Hindlimb muscle (tissue), 1 donor: Measurements from ENCODE around the gene UNC13D. TPM values are rescaled to one million over a fixed set of nuclear protein-coding genes. Genes with fewer than 3 reads are reported as not detected.
A peak's percentile ranks its signal among the peaks of the same experiment; 100 is the strongest.
"Not testable (repeated sequence)": the region's sequence is repeated elsewhere in the genome, so short reads cannot be mapped to it uniquely, and the experiment has no call there.

Experiments used
- DNase-seq: peaks from one replicate; pipeline ENCODE4 v3.0.0-alpha.2; 2013
- polyA plus RNA-seq: library from polyadenylated mRNA; unstranded; fragments of 120-200 nt; gene quantifications from one replicate; pipeline ENCODE4 v1.2.1, GENCODE V29; 2013; ENCODE audit not compliant: insufficient read length

UNC13D gene
- 6.2 TPM for polyA plus RNA-seq

GRCh38 chr17:75843577-75844529, at the start of gene UNC13D:
UNC13D (minus strand) TSS chr17:75844404; CDS start chr17:75844337, 67 bp downstream.
- no peak for DNase-seq

GRCh38 chr17:75893305-75894048, 49.3 kb upstream of the UNC13D start:
- DNase-seq = no peak

- DNase-seq = no peak
These were observed 48.5 kb upstream of the UNC13D start for GRCh38 chr17:75892556-75893224.

GRCh38 chr17:75891605-75892555, 47.7 kb upstream of the UNC13D start:
- no peak for DNase-seq

- DNase-seq = no peak
These were observed 46.9 kb upstream of the UNC13D start for GRCh38 chr17:75891022-75891604.

GRCh38 chr17:75889454-75889853, 45.2 kb upstream of the UNC13D start:
- no peak for DNase-seq

GRCh38 chr17:75888484-75888883, 44.3 kb upstream of the UNC13D start:
- no peak for DNase-seq

- DNase-seq = not testable (repeated sequence)
These were observed 41.7 kb upstream of the UNC13D start for GRCh38 chr17:75885860-75886259.

- DNase-seq = no peak
These were observed 41.2 kb upstream of the UNC13D start for GRCh38 chr17:75885431-75885830.

GRCh38 chr17:75881678-75882454, 37.7 kb upstream of the UNC13D start:
- no peak for DNase-seq

- no peak for DNase-seq
These were observed 36.1 kb upstream of the UNC13D start for GRCh38 chr17:75880266-75880665.

GRCh38 chr17:75878174-75878998, 34.2 kb upstream of the UNC13D start, which contains the start of gene TRIM47:
TRIM47 (minus strand) TSS chr17:75878581; CDS start chr17:75878548, 33 bp downstream.
- peak; percentile 81 for DNase-seq

- peak; percentile 79 for DNase-seq
These were observed 33.6 kb upstream of the UNC13D start for GRCh38 chr17:75877752-75878173.

- peak; percentile 98 for DNase-seq
These were observed 32.9 kb upstream of the UNC13D start for GRCh38 chr17:75876938-75877751.

GRCh38 chr17:75876190-75876937, 32.2 kb upstream of the UNC13D start:
- DNase-seq = no peak

GRCh38 chr17:75875940-75876189, 31.7 kb upstream of the UNC13D start:
- DNase-seq = no peak

GRCh38 chr17:75875182-75875939, 31.2 kb upstream of the UNC13D start:
- DNase-seq = no peak
